Measurements from ENCODE around the gene ERVK3-1. TPM values are rescaled to one million over a fixed set of nuclear protein-coding genes. Genes with fewer than 3 reads are reported as not detected.

ERVK3-1 gene
- total RNA-seq, result 32.9 and 64.4 TPM in 2 replicates

GRCh38 chr19:58305065-58305931 lies at the start of gene ERVK3-1:
ERVK3-1 (plus strand) TSS chr19:58305377; CDS start chr19:58312169, 6,792 bp downstream.

GRCh38 chr19:58278541-58279041 lies 26.6 kb upstream of the ERVK3-1 start, which contains the start of gene ZNF8:
ZNF8 (plus strand) TSS chr19:58278955; CDS start chr19:58279082, 127 bp downstream.

GRCh38 chr19:58326914-58327726 lies 21.9 kb downstream of the ERVK3-1 start, which contains the start of gene ZSCAN22:
ZSCAN22 (plus strand) TSS chr19:58326994; CDS start chr19:58334803, 7,809 bp downstream.

GRCh38 chr19:58352760-58353671 lies 47.8 kb downstream of the ERVK3-1 start, which contains the start of gene A1BG:
A1BG (minus strand) TSS chr19:58353492; CDS start chr19:58353437, 55 bp downstream.

GRCh38 chr19:58362272-58362994 lies 57.3 kb downstream of the ERVK3-1 start, which contains the start of gene ZNF497:
ZNF497 (minus strand) TSS chr19:58362751; CDS start chr19:58357635, 5,116 bp downstream.

Other genes starting within 250 kb of the ERVK3-1 start
- 2.7 and 2.9 TPM in 2 replicates for gene ZNF135, start 246.1 kb upstream of the ERVK3-1 start, total RNA-seq
- gene ZSCAN18, start 207.1 kb upstream of the ERVK3-1 start, total RNA-seq, result 27.4 and 33.0 TPM in 2 replicates
- gene ZNF329, start 154.6 kb upstream of the ERVK3-1 start, total RNA-seq, result 8.6 and 12.1 TPM in 2 replicates
- gene ZNF274, start 122.3 kb upstream of the ERVK3-1 start, total RNA-seq, result 19.3 and 29.0 TPM in 2 replicates
- 13.4 and 64.2 TPM in 2 replicates for gene ZNF544, start 76.5 kb upstream of the ERVK3-1 start, total RNA-seq
- 4.9 and 6.6 TPM in 2 replicates for gene ZNF8, start 26.4 kb upstream of the ERVK3-1 start, total RNA-seq
- 1.9 and 2.0 TPM in 2 replicates for gene ZSCAN22, start 21.6 kb downstream of the ERVK3-1 start, total RNA-seq
- 95.4 and 130 TPM in 2 replicates for gene A1BG, start 48.1 kb downstream of the ERVK3-1 start, total RNA-seq
- 0.18 and 0.97 TPM in 2 replicates for gene ZNF497, start 57.4 kb downstream of the ERVK3-1 start, total RNA-seq
- gene ZNF837, start 75.7 kb downstream of the ERVK3-1 start, total RNA-seq, result 4.5 and 5.0 TPM in 2 replicates
- gene RPS5, start 81.9 kb downstream of the ERVK3-1 start, total RNA-seq, result 2,709 and 3,064 TPM in 2 replicates
- not detected in 2 replicates for gene RNF225, start 90.3 kb downstream of the ERVK3-1 start, total RNA-seq
- 13.0 and 15.4 TPM in 2 replicates for gene ZNF584, start 103.3 kb downstream of the ERVK3-1 start, total RNA-seq
- 3.8 and 3.9 TPM in 2 replicates for gene ZNF132, start 134.8 kb downstream of the ERVK3-1 start, total RNA-seq
- gene ZNF324B, start 146.2 kb downstream of the ERVK3-1 start, total RNA-seq, result 5.8 and 9.6 TPM in 2 replicates
- gene ZNF324, start 161.7 kb downstream of the ERVK3-1 start, total RNA-seq, result 8.7 and 13.6 TPM in 2 replicates
- gene ZNF446, start 171.0 kb downstream of the ERVK3-1 start, total RNA-seq, result 7.3 and 12.8 TPM in 2 replicates
- gene SLC27A5, start 206.6 kb downstream of the ERVK3-1 start, total RNA-seq, result 11.0 and 12.8 TPM in 2 replicates
- gene ZBTB45, start 214.4 kb downstream of the ERVK3-1 start, total RNA-seq, result 10.9 and 15.3 TPM in 2 replicates
- 249 and 264 TPM in 2 replicates for gene TRIM28, start 238.7 kb downstream of the ERVK3-1 start, total RNA-seq
- 93.0 and 104 TPM in 2 replicates for gene CHMP2A, start 249.7 kb downstream of the ERVK3-1 start, total RNA-seq